Measurements from ENCODE around the gene COL17A1.

- TF ChIP-seq CTCF (optimal IDR thresholded peaks at IDR 0.05 in 1 of 3, IDR thresholded peaks at IDR 0.05 in 1 of 3, conservative IDR thresholded peaks at IDR 0.05 in 1 of 3; ENCODE audit: extremely low read depth in 1 of 3, insufficient read depth in 2 of 3, low read length in 3 of 3) (no peak), EZH2 (IDR thresholded peaks at IDR 0.05; ENCODE audit: low read length) (no peak)
Observed at GRCh38 chr10:103995134-103995533, 90.5 kb downstream of the COL17A1 start.
